NCI-H226 (cell line): ENCODE results near the gene MADCAM1.

Experiments
- DNase-seq: peaks from one replicate; pipeline ENCODE4 v3.0.0-alpha.2; 2015

MADCAM1 gene

GRCh38 chr19:488505-489417, 7.5 kb upstream of the MADCAM1 start:
- DNase-seq, result peak; percentile 92

- DNase-seq, result no peak
Observed at GRCh38 chr19:489418-490196, 6.7 kb upstream of the MADCAM1 start.

GRCh38 chr19:491146-491741, 5.0 kb upstream of the MADCAM1 start:
- no peak for DNase-seq

- no peak for DNase-seq
Observed at GRCh38 chr19:492091-492531, 4.2 kb upstream of the MADCAM1 start.

- DNase-seq, result no peak
Observed at GRCh38 chr19:493391-494170, 2.7 kb upstream of the MADCAM1 start.

- no peak for DNase-seq
Observed at GRCh38 chr19:494171-495080, 1.9 kb upstream of the MADCAM1 start.

- no peak for DNase-seq
Observed at GRCh38 chr19:495081-495401, 1.2 kb upstream of the MADCAM1 start.

GRCh38 chr19:495402-496111, 729 bp upstream of the MADCAM1 start:
- DNase-seq, result no peak

GRCh38 chr19:496986-497385, 700 bp downstream of the MADCAM1 start:
- DNase-seq, result no peak

- DNase-seq, result no peak
Observed at GRCh38 chr19:497491-497868, 1.2 kb downstream of the MADCAM1 start.

GRCh38 chr19:497869-498510, 1.7 kb downstream of the MADCAM1 start:
- no peak for DNase-seq

GRCh38 chr19:498511-498891, 2.2 kb downstream of the MADCAM1 start:
- DNase-seq, result no peak

- DNase-seq, result no peak
Observed at GRCh38 chr19:498977-499623, 2.8 kb downstream of the MADCAM1 start.

GRCh38 chr19:501646-502045, 5.4 kb downstream of the MADCAM1 start:
- DNase-seq, result no peak

- no peak for DNase-seq
Observed at GRCh38 chr19:504616-505015, 8.3 kb downstream of the MADCAM1 start.

- peak; percentile 97 for DNase-seq
Observed at GRCh38 chr19:506404-507285, 10.4 kb downstream of the MADCAM1 start.

GRCh38 chr19:507286-508203, 11.3 kb downstream of the MADCAM1 start, which contains the start of gene TPGS1:
TPGS1 (plus strand) TSS chr19:507497; CDS start chr19:507507, 10 bp downstream.
- DNase-seq, result peak; percentile 74
